IPS DF 4.7 (cell line): ENCODE measurements around the gene LYSMD4.

ENCODE experiments used
- DNase-seq: peaks from one replicate; pipeline ENCODE4 v3.0.0-alpha.2; 2013; ENCODE audit warnings: low spot score; ENCODE audit errors: extremely low read depth

LYSMD4 gene

GRCh38 chr15:99731336-99732123 is 1.7 kb downstream of the LYSMD4 start:
- DNase-seq, result no peak

GRCh38 chr15:99729920-99730319 is 3.3 kb downstream of the LYSMD4 start:
- no peak for DNase-seq

DNA sequence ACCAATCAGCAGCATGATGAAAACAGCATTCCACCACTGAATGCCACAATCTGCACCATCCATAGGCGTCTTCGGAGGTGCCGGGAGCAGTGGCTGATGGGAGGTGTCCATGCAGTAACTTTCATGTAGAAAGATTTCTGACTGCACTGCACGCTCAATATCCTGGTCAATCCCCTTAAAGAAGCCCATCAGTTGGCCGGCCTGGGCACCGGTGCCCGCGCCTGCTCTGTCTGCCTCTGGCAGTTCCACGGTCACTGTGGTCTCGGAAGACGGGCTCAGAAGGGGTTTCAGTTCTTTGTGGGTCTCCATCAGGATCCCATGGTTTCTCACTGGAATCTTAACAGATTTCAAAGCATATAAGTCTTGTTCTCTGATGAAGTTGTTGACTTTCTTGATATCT is 3.9 kb downstream of the LYSMD4 start:
- DNase-seq, result no peak

DNA sequence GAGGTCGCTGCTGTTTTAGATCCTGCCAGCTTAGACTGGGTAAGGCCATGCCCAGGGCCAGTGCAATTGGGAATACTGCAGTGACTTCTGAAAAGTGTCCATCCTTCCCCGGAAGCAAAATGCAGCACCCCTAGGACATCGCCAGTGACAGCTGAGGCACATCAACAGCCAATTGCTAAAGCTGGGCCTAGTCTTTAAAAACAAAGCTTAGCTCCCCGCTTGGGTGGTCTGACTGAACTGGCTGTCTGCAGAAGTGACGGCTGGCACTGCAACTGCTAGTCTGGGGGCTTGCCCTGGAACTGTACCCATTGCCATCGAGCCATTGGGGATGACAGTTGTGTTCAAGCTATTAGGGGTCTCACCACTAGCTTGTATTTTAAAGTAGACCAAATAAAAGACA is 4.3 kb downstream of the LYSMD4 start:
- DNase-seq, result no peak

- no peak for DNase-seq
Observed at GRCh38 chr15:99727733-99728132, 5.5 kb downstream of the LYSMD4 start.

DNA sequence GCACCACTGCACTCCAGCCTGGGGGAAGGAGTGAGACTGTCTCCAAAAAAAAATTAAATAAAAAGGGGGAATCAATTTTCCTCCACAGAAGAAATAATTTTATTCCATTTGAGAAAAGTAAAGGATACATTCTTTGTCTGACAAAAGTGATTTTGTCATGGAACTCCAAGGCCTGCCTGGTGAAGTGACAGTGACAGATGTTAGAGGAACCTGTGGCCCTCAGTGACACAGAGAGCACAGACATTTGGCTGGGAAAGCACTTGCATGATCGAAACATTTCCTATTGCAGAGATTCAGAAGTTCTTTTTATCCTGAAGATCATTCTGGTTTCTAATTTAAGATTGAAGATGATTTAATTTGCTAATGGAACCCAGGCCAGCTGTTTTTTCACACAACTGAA is 5.9 kb downstream of the LYSMD4 start:
- no peak for DNase-seq

DNA sequence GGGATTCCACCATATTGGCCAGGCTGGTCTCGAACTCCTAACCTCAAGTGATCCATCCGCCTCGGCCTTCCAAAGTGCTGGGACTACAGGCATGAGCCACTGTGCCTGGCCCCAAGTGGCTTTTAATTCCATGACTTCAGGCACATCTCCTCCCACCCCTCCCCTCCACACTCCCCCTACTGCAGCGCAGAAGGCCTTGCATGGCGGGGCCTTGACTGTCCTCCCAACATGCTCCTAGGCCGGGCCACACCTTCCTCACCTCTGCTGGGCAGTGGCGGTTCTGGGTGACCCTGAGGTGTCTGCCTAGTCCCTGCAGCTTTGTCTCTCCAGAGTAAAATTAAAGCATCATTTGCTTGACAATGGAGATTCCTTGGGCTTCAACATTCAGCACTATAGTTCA is 6.9 kb downstream of the LYSMD4 start:
- DNase-seq, result no peak

GRCh38 chr15:99722406-99722805 is 10.8 kb downstream of the LYSMD4 start:
- DNase-seq, result no peak

DNA sequence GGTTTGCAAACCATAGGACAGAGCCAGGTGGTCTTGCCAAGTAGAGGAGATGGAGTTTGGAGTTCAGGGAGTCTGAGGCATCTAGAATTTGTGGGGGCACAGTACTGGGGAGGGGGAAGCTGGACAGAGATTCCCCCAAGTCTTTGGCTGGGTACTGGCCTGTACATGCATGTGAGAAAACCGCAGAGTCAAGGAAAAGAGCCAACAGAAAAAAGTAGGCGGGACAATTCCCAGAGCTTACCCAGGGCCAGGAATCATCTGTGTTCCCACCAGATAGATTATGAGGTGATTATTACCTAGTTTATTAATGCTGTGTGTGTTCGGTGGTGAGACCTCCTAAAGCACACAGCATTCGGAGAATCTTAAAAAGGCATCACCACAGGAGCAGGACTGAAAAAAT is 11.3 kb downstream of the LYSMD4 start:
- DNase-seq, result no peak

- no peak for DNase-seq
Observed at GRCh38 chr15:99721104-99721778, 12.0 kb downstream of the LYSMD4 start.

- no peak for DNase-seq
Observed at GRCh38 chr15:99720533-99720932, 12.7 kb downstream of the LYSMD4 start.

- DNase-seq, result no peak
Observed at GRCh38 chr15:99719096-99719541, 14.1 kb downstream of the LYSMD4 start.

GRCh38 chr15:99718421-99718820 is 14.8 kb downstream of the LYSMD4 start:
- no peak for DNase-seq

GRCh38 chr15:99717161-99718009 is 15.9 kb downstream of the LYSMD4 start:
- DNase-seq, result no peak

GRCh38 chr15:99716540-99717095 is 16.6 kb downstream of the LYSMD4 start:
- no peak for DNase-seq

GRCh38 chr15:99712415-99712814 is 20.8 kb downstream of the LYSMD4 start:
- no peak for DNase-seq

DNA sequence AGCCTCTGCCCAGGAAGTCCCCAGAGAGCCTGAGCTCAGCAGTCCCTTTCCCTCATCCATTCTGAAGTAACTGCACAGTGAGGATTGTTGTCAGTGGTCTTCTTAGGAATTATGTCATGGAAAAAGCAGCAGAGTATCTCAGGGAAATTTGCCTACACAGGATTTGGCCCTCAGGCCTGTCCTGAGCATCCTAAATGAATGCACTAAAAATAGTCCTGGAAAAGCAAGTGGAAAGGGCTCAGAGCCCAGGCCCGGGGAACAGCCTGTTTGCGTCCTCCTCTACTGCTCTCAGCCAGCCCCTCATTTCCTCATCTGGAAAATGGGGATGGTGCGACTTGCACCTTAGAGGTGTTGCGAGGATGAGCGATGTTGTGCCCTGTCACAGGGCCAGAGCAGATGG is 21.6 kb downstream of the LYSMD4 start:
- DNase-seq, result no peak

- no peak for DNase-seq
Observed at GRCh38 chr15:99709243-99709986, 23.8 kb downstream of the LYSMD4 start.

GRCh38 chr15:99708563-99708962 is 24.7 kb downstream of the LYSMD4 start:
- DNase-seq, result no peak

GRCh38 chr15:99707473-99708270 is 25.6 kb downstream of the LYSMD4 start:
- no peak for DNase-seq
